Endothelial cell of umbilical vein (primary cell): ENCODE results near the gene TLE3. TPM values are rescaled to one million over a fixed set of nuclear protein-coding genes. Genes with fewer than 3 reads are reported as not detected.

ENCODE experiments used
- BruUV-seq: library from RNA; stranded (reverse); fragments of 400-500 nt; replicated peaks from 2 replicates; lab custom pipeline; 2021; lab: Mats Ljungman, UMichigan
- CTCF ChIA-PET: fragments of 300-600, 350-600 bp; sonication (Branson Sonifier 250); formaldehyde crosslinking; loops from one replicate; lab custom pipeline; 2021; ENCODE audit warnings: antibody characterized with exemption, inconsistent platforms; lab: Charles Lee
- POLR2A ChIA-PET: fragments of 300-600, 350-600 bp; sonication (Branson Sonifier 250); formaldehyde crosslinking; loops from one replicate; lab custom pipeline; 2021; ENCODE audit warnings: antibody characterized with exemption, inconsistent platforms; lab: Charles Lee
- DNase-seq: peaks from one replicate; pipeline ENCODE4 v3.0.0-alpha.2; 2011; ENCODE audit warnings: low read depth, low spot score
- FAIRE-seq: peaks from 2 replicates; lab custom pipeline; 2011; peaks lifted over from hg19 to GRCh38; lab: Jason Lieb, UNC
- H2AFZ ChIP-seq: 2 replicates; pipeline ENCODE4 v1.6.0; 2012; ENCODE audit warnings: low read depth, low read length, control low read depth, inconsistent platforms
- H3K27ac ChIP-seq: 2 replicates; pipeline ENCODE4 v1.5.1; 2011; ENCODE audit warnings: low read depth, mild to moderate bottlenecking, control low read depth, low read length, moderate library complexity; ENCODE audit not compliant: insufficient read depth
- H3K27me3 ChIP-seq, 2 experiments: 2 replicates each; pipeline versions ENCODE4 v1.6.0 to v1.6.1; 2011; ENCODE audit warnings: low read length in 2 of 2, mixed read lengths in 1 of 2; ENCODE audit not compliant: control insufficient read depth in 2 of 2, insufficient read depth in 2 of 2
- H3K36me3 ChIP-seq, 2 experiments: 2 replicates in 1 of 2; 3 replicates in 1 of 2; pipeline ENCODE4 v1.5.1; 2011; ENCODE audit warnings: low read length in 2 of 2, mild to moderate bottlenecking in 1 of 2, moderate library complexity in 1 of 2; ENCODE audit not compliant: control insufficient read depth in 2 of 2, insufficient read depth in 2 of 2; ENCODE audit errors: extremely low read depth in 1 of 2
- H3K4me1 ChIP-seq: 3 replicates; pipeline ENCODE4 v1.5.1; 2011; ENCODE audit warnings: mild to moderate bottlenecking, low read length; ENCODE audit not compliant: control insufficient read depth, insufficient read depth; ENCODE audit errors: extremely low read depth
- H3K4me2 ChIP-seq: 2 replicates; pipeline ENCODE4 v1.6.1; 2011; ENCODE audit warnings: low read length, control low read depth, mixed read lengths; ENCODE audit not compliant: insufficient read depth
- H3K4me3 ChIP-seq, 3 experiments: fragments of 200-600 bp in 1 of 3; sonication (generic), shearing (Covaris generic) in 1 of 3; replicated peaks in 1 of 3; 2 replicates each; pipeline ENCODE4 v1.5.1; 2011 to 2016; ENCODE audit warnings: control low read depth in 3 of 3, low read length in 3 of 3, mild to moderate bottlenecking in 2 of 3, inconsistent platforms in 1 of 3, low read depth in 1 of 3, moderate library complexity in 1 of 3; ENCODE audit not compliant: insufficient read depth in 1 of 3
- H3K79me2 ChIP-seq: 2 replicates; pipeline ENCODE4 v1.6.0; 2012; ENCODE audit warnings: low read length, inconsistent platforms; ENCODE audit not compliant: control insufficient read depth, insufficient read depth
- H3K9ac ChIP-seq: replicated peaks from 2 replicates; pipeline ENCODE3; 2011; ENCODE audit warnings: low read length, control low read depth; ENCODE audit not compliant: insufficient read depth; ENCODE audit errors: extremely low read depth
- H3K9me1 ChIP-seq: replicated peaks from 3 replicates; pipeline ENCODE4 v1.6.0; 2011; ENCODE audit warnings: mild to moderate bottlenecking, low read length; ENCODE audit not compliant: control insufficient read depth, insufficient read depth; ENCODE audit errors: extremely low read depth
- H3K9me3 ChIP-seq: replicated peaks from 2 replicates; pipeline ENCODE4 v1.5.1; 2012; ENCODE audit warnings: low read length, inconsistent platforms; ENCODE audit not compliant: control insufficient read depth, insufficient read depth
- H4K20me1 ChIP-seq: replicated peaks from 2 replicates; pipeline ENCODE3; 2011; ENCODE audit warnings: mild to moderate bottlenecking, low read length; ENCODE audit not compliant: control insufficient read depth, insufficient read depth; ENCODE audit errors: extremely low read depth
- EZH2 ChIP-seq: IDR thresholded peaks from 2 replicates; pipeline ENCODE4 v1.6.1; 2012; ENCODE audit warnings: borderline replicate concordance, low read depth, mild to moderate bottlenecking, moderate library complexity, low read length, inconsistent platforms; ENCODE audit not compliant: severe bottlenecking
- FOS ChIP-seq: IDR thresholded peaks from 2 replicates; pipeline ENCODE4 v1.6.1; 2011; ENCODE audit warnings: mild to moderate bottlenecking, low read length, moderate library complexity, borderline replicate concordance; ENCODE audit not compliant: insufficient read depth
- GATA2 ChIP-seq: IDR thresholded peaks from 2 replicates; pipeline ENCODE4 v1.7.0; 2011; ENCODE audit warnings: low read depth, mild to moderate bottlenecking, moderate library complexity, mixed read lengths, low read length; ENCODE audit not compliant: insufficient read length, insufficient read depth
- JUN ChIP-seq: IDR thresholded peaks from 2 replicates; pipeline ENCODE4 v1.6.1; 2011; ENCODE audit warnings: borderline replicate concordance, low read depth; ENCODE audit not compliant: insufficient read length, insufficient read depth
- MAX ChIP-seq: IDR thresholded peaks from 2 replicates; pipeline ENCODE4 v1.6.1; 2011; ENCODE audit not compliant: insufficient read depth, insufficient read length
- MYC ChIP-seq: IDR thresholded peaks from one replicate; pipeline ENCODE4 v1.6.1; 2011; ENCODE audit warnings: mild to moderate bottlenecking, low read depth, low read length
- POLR2A ChIP-seq: IDR thresholded peaks from 2 replicates; pipeline ENCODE4 v1.6.1; 2012; ENCODE audit warnings: low read depth, mild to moderate bottlenecking, control low read depth, low read length
- POLR2AphosphoS5 ChIP-seq: IDR thresholded peaks from 2 replicates; pipeline ENCODE4 v1.6.1; 2012; ENCODE audit warnings: low read depth, mild to moderate bottlenecking, control low read depth, low read length, moderate library complexity; ENCODE audit not compliant: insufficient read depth
- dilution Hi-C: fragments of 300-500 bp; cut with MboI; formaldehyde crosslinking; loops from one replicate; pipeline ENCODE4 v1.15.0; 2019; ENCODE audit warnings: low sequenced_read_pairs; ENCODE audit not compliant: extremely low pct_ligation_motif_present
- intact Hi-C: fragments of 100-400 bp; cut with micrococcal nuclease; formaldehyde crosslinking; loops from one replicate; pipeline ENCODE4 v1.10.0; 2022
- polyA plus RNA-seq, 4 experiments: library from polyadenylated mRNA; depleted of rRNA in 3 of 4; stranded (reverse) in 3 of 4; unstranded in 1 of 4; fragments of >200 nt; gene quantifications; 2 replicates each; pipeline versions ENCODE4 v1.2.1 to v1.2.3, GENCODE V29; 2011 to 2012; ENCODE audit warnings: missing spikeins in 1 of 4
- total RNA-seq: library from RNA; stranded (reverse); gene quantifications from 2 replicates; pipeline ENCODE4 v1.2.3, GENCODE V29; 2021
- TF ChIP-seq, protein P1 (sequence below), 2 donors: IDR thresholded peaks; 1 replicate in 1 of 2; 2 replicates in 1 of 2; pipeline ENCODE4 v1.5.1; 2011; ENCODE audit warnings: low read length in 2 of 2, mild to moderate bottlenecking in 2 of 2, moderate library complexity in 2 of 2, control low read depth in 1 of 2, inconsistent platforms in 1 of 2, low read depth in 1 of 2; ENCODE audit not compliant: insufficient read depth in 1 of 2; ENCODE audit errors: extremely low read depth in 1 of 2

TLE3 gene
- total and polyA plus RNA-seq, 2 donors (not counting 3 experiments of a cell fraction or from before 2014, with no cell fraction given): 40.5 to 56.9 TPM

DNA sequence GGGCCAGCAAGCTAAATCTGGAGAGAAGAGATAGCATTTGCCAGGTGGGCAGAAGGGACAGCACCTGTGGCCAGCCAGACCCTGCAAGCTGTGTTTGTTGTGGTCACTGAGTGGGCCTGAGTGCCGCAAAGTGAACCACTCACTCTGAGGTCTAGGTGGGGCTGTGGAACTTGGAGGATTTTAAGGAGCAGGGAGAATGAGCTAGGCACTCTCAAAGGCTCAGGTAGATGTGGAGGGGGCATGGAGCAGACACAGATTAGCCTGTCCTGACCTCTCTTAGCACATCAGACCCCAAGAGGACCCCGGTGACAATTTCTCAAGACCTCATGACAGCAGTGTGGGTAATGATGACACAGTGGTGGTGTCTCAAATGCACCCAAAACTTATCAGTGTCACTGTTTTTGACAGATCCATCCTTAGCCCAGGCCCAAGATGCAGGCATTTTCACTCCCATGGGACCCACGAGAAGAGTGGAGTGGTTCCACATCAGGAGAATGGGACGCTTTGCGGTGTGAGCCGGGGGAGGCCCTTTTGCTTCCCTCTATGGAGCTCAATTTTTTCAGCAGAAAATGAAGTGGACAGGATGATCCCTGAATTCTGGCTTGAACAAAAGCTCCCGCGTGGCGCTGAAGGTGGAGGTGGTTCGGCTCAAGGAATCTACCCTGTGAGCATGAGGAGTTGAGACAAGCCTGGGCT lies 43.8 kb upstream of the TLE3 start:
- TF ChIP-seq, protein P1, sequence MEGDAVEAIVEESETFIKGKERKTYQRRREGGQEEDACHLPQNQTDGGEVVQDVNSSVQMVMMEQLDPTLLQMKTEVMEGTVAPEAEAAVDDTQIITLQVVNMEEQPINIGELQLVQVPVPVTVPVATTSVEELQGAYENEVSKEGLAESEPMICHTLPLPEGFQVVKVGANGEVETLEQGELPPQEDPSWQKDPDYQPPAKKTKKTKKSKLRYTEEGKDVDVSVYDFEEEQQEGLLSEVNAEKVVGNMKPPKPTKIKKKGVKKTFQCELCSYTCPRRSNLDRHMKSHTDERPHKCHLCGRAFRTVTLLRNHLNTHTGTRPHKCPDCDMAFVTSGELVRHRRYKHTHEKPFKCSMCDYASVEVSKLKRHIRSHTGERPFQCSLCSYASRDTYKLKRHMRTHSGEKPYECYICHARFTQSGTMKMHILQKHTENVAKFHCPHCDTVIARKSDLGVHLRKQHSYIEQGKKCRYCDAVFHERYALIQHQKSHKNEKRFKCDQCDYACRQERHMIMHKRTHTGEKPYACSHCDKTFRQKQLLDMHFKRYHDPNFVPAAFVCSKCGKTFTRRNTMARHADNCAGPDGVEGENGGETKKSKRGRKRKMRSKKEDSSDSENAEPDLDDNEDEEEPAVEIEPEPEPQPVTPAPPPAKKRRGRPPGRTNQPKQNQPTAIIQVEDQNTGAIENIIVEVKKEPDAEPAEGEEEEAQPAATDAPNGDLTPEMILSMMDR (IDR thresholded peaks at IDR 0.05; ENCODE audit: extremely low read depth in 1 of 2, insufficient read depth in 1 of 2, low read depth in 1 of 2, low read length in 2 of 2): no peak
- TF ChIP-seq FOS (no peak), POLR2AphosphoS5 (no peak), GATA2 (no peak), POLR2A (no peak), EZH2 (no peak), JUN (no peak), MAX (no peak), MYC (no peak)
- no peaks in the 10 kb centered on the region for H3K36me3 ChIP-seq
- FAIRE-seq (no peak), DNase-seq (no peak)
- H2AFZ ChIP-seq: peak overlapping the region; percentile 31
- ChIA-PET CTCF (interaction anchor here (1.0 to 4.8 kb wide), 5 partner anchors 10 to 326 kb away, joined by 3 to 30 read pairs (median 4); no protein-coding TSS in a partner anchor), POLR2A (interaction anchor here (1.1 kb wide), 1 partner anchor 42 kb away, joined by 6 read pairs; no protein-coding TSS in a partner anchor)
- H3K4me3 ChIP-seq: no peak overlapping the region
- no peak overlapping the region for H3K9ac ChIP-seq
- peaks cover 4 to 12% of the 10 kb centered on the region in 2 experiments for H3K27me3 ChIP-seq
- no peak overlapping the region for H3K27ac ChIP-seq
- H4K20me1 ChIP-seq: no peaks in the 10 kb centered on the region
- peak overlapping the region; percentile 28 for H3K4me2 ChIP-seq
- intact Hi-C loops: no loop called here
- peaks cover 16% of the 10 kb centered on the region for H3K4me1 ChIP-seq
- H3K79me2 ChIP-seq: no peaks in the 10 kb centered on the region
- no peaks in the 10 kb centered on the region for H3K9me3 ChIP-seq
- no TSS peak for BruUV-seq
- H3K9me1 ChIP-seq: no peaks in the 10 kb centered on the region
- dilution Hi-C loops: no loop called here
